Measurements from ENCODE around the gene ZSWIM1. TPM values are rescaled to one million over a fixed set of nuclear protein-coding genes. Genes with fewer than 3 reads are reported as not detected.

ZSWIM1 gene
- total and polyA plus RNA-seq, 8 donors = 9.9 to 14.8 (median 13.8) TPM

DNA sequence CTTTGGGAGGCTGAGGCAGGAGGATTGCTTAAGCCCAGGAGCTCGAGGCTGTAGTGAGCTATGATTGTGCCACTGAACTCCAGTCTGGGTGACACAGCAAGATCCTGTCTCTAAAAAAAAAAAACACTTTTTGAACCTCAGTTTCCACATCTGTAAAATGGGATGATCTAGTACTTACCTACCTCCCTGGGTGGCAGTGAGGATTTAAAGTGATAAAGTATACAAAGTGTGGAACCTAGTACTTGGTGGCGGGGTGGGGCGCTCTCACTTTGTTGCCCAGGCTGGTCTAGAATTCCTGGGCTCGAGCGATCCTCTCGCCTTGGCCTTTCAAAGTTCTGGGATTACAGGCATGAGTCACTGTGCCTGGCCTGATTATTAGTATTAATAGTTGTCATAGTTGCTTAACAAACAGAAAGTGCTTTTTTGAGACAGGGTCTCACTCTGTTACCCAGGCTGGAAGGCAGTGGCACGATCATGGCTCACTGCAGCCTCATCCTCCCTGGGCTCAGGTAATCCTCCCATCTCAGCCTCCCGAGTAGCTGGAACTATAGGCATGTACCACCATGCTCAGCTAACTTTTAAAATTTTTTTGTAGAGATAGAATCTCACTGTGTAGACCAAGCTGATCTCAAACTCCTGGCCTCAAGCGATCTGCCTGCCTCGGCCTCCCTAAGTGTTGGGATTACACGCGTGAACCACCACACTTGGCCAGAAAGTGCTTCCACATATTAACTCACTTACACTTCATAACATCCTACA lies 37.9 kb downstream of the ZSWIM1 start:
- no peak for ATAC-seq
- no peaks in the 10 kb centered on the region for H3K9me3 ChIP-seq

DNA sequence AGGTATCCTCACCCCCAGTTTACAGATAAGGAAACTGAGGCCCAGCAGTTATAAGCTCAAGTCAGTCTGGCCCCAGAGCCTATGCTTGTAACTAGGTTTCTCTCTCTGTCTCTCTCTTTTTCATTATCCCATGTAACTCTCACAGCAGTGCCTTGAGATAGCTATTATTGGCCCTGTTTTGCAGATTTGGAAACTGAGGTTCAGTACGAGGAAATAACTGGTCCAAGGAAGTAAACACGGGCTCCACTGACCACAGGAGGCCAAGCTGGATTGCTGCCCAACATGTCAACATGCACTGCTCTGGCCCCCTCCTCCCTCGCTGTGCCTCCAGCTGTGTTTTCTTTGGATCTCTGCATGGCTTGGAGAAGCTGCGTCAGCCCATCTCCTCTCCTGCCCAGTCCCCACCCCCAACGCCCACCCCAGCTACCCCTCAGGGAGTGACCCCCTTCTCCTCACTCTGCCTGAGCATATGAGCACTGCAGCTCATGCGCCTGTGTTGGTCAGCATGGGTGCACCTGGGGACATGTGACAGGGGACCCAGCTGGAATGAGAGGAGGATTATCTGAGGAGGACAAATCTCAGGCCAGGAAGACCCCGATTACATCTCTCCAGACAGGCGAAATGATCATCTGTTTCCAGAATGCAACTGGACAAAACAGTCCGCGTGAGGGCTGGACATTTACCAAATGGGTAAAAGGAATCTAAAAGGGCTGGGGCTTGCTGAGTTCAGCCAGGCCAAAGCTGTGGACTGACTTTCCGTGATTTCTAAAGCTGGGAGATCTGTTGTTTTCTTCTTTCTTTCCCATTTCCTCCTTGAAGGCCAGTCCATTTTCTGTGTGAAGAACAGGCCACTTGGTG lies 38.7 kb downstream of the ZSWIM1 start:
- peak in 3 of 4 donors; percentile 62 to 92 (median 76) for DNase-seq
- H3K4me1 ChIP-seq = peaks cover 22 to 64% of the 10 kb centered on the region in 2 donors
- no peak overlapping the region for H3K4me3 ChIP-seq
- ATAC-seq = peak; percentile 35
- H3K27me3 ChIP-seq = no peaks in the 10 kb centered on the region
- peak overlapping the region; percentile 33 to 85 for H3K27ac ChIP-seq
- intact Hi-C loops (cut with DNase I) = no loop called here
- no peaks in the 10 kb centered on the region for H3K9me3 ChIP-seq
- no peaks in the 10 kb centered on the region for H3K36me3 ChIP-seq
- TF ChIP-seq, protein P1, sequence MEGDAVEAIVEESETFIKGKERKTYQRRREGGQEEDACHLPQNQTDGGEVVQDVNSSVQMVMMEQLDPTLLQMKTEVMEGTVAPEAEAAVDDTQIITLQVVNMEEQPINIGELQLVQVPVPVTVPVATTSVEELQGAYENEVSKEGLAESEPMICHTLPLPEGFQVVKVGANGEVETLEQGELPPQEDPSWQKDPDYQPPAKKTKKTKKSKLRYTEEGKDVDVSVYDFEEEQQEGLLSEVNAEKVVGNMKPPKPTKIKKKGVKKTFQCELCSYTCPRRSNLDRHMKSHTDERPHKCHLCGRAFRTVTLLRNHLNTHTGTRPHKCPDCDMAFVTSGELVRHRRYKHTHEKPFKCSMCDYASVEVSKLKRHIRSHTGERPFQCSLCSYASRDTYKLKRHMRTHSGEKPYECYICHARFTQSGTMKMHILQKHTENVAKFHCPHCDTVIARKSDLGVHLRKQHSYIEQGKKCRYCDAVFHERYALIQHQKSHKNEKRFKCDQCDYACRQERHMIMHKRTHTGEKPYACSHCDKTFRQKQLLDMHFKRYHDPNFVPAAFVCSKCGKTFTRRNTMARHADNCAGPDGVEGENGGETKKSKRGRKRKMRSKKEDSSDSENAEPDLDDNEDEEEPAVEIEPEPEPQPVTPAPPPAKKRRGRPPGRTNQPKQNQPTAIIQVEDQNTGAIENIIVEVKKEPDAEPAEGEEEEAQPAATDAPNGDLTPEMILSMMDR (IDR thresholded peaks at IDR 0.05) = no peak

More for the DNA sequence above, 37.9 kb downstream of the ZSWIM1 start:
- DNase-seq = no peak
- TF ChIP-seq, protein P1 (IDR thresholded peaks at IDR 0.05) = no peak
- no peaks in the 10 kb centered on the region for H3K36me3 ChIP-seq
- H3K27me3 ChIP-seq = peaks cover 0 to under 1% of the 10 kb centered on the region in 2 donors
- intact Hi-C loops (cut with DNase I) = no loop called here
- no peak overlapping the region for H3K4me3 ChIP-seq
- peak overlapping the region; percentile 70 to 85 for H3K27ac ChIP-seq
- H3K4me1 ChIP-seq = peaks cover 16 to 64% of the 10 kb centered on the region in 2 donors

- Histone ChIP-seq H3K27me3 (no peaks in the 10 kb centered on the region), H3K9me3 (no peaks in the 10 kb centered on the region), H3K27ac (peak overlapping the region; percentile 33 to 85), H3K4me3 (no peak overlapping the region), H3K36me3 (no peaks in the 10 kb centered on the region), H3K4me1 (peaks cover 22 to 59% of the 10 kb centered on the region in 2 donors)
- DNase-seq (no peak), ATAC-seq (peak; percentile 8)
- intact Hi-C loops (cut with DNase I) = no loop called here
- TF ChIP-seq, protein P1 (IDR thresholded peaks at IDR 0.05) = no peak
These were observed 39.7 kb downstream of the ZSWIM1 start for GRCh38 chr20:45920462-45921336.

DNA sequence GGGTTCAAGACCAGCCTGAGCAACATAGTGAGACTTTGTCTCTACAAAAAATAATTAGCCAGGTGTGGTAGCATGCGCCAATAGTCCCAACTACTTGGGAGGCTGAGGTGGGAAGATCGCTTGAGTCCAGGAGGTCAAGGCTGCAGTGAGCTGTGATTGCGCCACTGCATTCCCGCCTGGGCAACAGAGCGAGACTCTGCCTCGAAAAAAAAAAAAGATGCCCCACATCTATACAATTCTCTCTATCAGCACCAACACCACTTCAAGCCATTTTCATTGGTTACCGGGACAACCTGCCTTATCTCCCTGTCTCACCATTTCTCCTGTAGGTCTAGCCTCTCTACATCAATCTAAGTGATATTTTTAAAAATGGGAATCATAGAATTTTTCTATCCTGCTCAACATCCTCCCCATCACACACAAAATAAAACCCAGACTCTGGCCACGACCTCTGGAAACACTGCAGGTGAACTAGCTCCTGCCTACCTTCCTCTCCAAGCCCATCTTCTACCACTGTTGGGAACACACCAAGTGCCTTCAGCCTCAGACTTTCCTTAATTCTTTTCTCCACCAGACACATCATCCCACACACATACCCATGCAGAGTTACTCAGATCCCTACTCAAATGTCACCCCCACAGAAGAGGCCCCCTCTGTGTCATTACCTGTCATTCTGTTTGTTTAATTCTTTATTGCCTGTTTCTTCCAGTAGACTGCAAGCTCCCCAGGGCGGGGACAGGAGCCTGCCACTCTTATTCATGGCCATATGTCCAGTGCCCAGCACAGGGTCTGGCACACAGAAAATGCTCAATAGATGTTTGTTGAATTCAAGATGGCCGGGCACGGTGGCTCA lies 40.5 kb downstream of the ZSWIM1 start:
- H3K4me3 ChIP-seq = no peak overlapping the region
- H3K27ac ChIP-seq = no peak overlapping the region
- no peaks in the 10 kb centered on the region for H3K27me3 ChIP-seq
- no peaks in the 10 kb centered on the region for H3K9me3 ChIP-seq
- TF ChIP-seq, protein P1 (IDR thresholded peaks at IDR 0.05) = no peak
- intact Hi-C loops (cut with DNase I) = no loop called here
- ATAC-seq (no peak), DNase-seq (no peak)
- H3K4me1 ChIP-seq = peaks cover 22 to 59% of the 10 kb centered on the region in 2 donors
- H3K36me3 ChIP-seq = no peaks in the 10 kb centered on the region

All from left lung (tissue), 10 donors.